ENCODE measurements around the gene DCAF6.

The DCAF6 gene

GRCh38 chr1:167938080-167938636 is 1.7 kb downstream of the DCAF6 start:
- H3K27ac ChIP-seq = peak overlapping the region; percentile 98
- no peak for TF ChIP-seq CTCF (IDR thresholded peaks at IDR 0.05)
- TF ChIP-seq ZFX (IDR thresholded peaks at IDR 0.05; ENCODE audit: borderline replicate concordance) = no peak

- no peak for TF ChIP-seq ZFX (IDR thresholded peaks at IDR 0.05; ENCODE audit: borderline replicate concordance)
- TF ChIP-seq CTCF (IDR thresholded peaks at IDR 0.05) = no peak
- no peak overlapping the region for H3K27ac ChIP-seq
Measured at GRCh38 chr1:167940264-167940663, 3.8 kb downstream of the DCAF6 start.

DNA sequence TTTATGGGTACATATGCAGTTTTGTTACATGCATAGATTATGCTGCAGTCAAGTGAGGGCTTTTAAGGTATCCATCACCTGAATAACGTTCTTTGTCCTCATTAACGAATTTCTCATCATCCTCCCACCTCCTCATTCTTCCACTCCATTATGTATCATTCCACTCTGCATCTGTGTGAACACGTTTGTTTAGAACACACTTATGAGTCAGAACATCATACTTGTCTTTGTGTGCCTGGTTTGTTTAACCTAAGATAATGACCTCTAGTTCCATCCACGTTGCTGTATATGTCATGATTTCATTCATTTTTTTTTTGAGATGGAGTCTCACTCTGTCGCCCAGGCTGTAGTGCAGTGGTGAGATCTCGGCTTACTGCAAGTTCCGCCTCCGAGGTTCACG is 7.1 kb downstream of the DCAF6 start:
- no peak for TF ChIP-seq ZFX (IDR thresholded peaks at IDR 0.05; ENCODE audit: borderline replicate concordance)
- no peak for TF ChIP-seq CTCF (IDR thresholded peaks at IDR 0.05)
- no peak overlapping the region for H3K27ac ChIP-seq

GRCh38 chr1:167947733-167948132 is 11.2 kb downstream of the DCAF6 start:
- no peak for TF ChIP-seq CTCF (IDR thresholded peaks at IDR 0.05)
- TF ChIP-seq ZFX (IDR thresholded peaks at IDR 0.05; ENCODE audit: borderline replicate concordance) = no peak
- no peak overlapping the region for H3K27ac ChIP-seq

GRCh38 chr1:167949785-167950184 is 13.3 kb downstream of the DCAF6 start:
- H3K27ac ChIP-seq = no peak overlapping the region

GRCh38 chr1:167950569-167950968 is 14.1 kb downstream of the DCAF6 start:
- H3K27ac ChIP-seq = no peak overlapping the region
- TF ChIP-seq ZFX (IDR thresholded peaks at IDR 0.05; ENCODE audit: borderline replicate concordance) = no peak
- TF ChIP-seq CTCF (IDR thresholded peaks at IDR 0.05) = no peak

More at GRCh38 chr1:167949785-167950184, 13.3 kb downstream of the DCAF6 start:
- no peak for TF ChIP-seq ZFX (IDR thresholded peaks at IDR 0.05; ENCODE audit: borderline replicate concordance)
- TF ChIP-seq CTCF (IDR thresholded peaks at IDR 0.05) = no peak

GRCh38 chr1:167955915-167956314 is 19.4 kb downstream of the DCAF6 start:
- TF ChIP-seq ZFX (IDR thresholded peaks at IDR 0.05; ENCODE audit: borderline replicate concordance) (no peak), CTCF (IDR thresholded peaks at IDR 0.05) (no peak)
- no peak overlapping the region for H3K27ac ChIP-seq
